GM18861 (cell line): ENCODE results near the gene RECQL5.
"Not testable (repeated sequence)": the region's sequence is repeated elsewhere in the genome, so short reads cannot be mapped to it uniquely, and the experiment has no call there.

Experiments used
- ATAC-seq: cut with Tn5 transposase; IDR thresholded peaks from one replicate; pipeline ENCODE4 v1.9.1; 2021; ENCODE audit not compliant: unreplicated experiment

The RECQL5 gene

GRCh38 chr17:75595284-75595919 is 71.6 kb downstream of the RECQL5 start:
- no peak for ATAC-seq

GRCh38 chr17:75594499-75595283 is 72.3 kb downstream of the RECQL5 start:
- ATAC-seq: no peak

- ATAC-seq: not testable (repeated sequence)
Measured at GRCh38 chr17:75593430-75593829, 73.5 kb downstream of the RECQL5 start.

GRCh38 chr17:75592348-75593020 is 74.5 kb downstream of the RECQL5 start:
- ATAC-seq: no peak

GRCh38 chr17:75591722-75592302 is 75.1 kb downstream of the RECQL5 start:
- no peak for ATAC-seq

GRCh38 chr17:75590849-75591721 is 75.9 kb downstream of the RECQL5 start:
- ATAC-seq: no peak

- ATAC-seq: no peak
Measured at GRCh38 chr17:75590314-75590761, 76.6 kb downstream of the RECQL5 start.

GRCh38 chr17:75589919-75590303 is 77.0 kb downstream of the RECQL5 start:
- no peak for ATAC-seq

- peak; percentile 50 for ATAC-seq
Measured at GRCh38 chr17:75589012-75589918, 77.7 kb downstream of the RECQL5 start.

- peak; percentile 26 for ATAC-seq
Measured at GRCh38 chr17:75588596-75589011, 78.3 kb downstream of the RECQL5 start.

- ATAC-seq: no peak
Measured at GRCh38 chr17:75587675-75588595, 79.0 kb downstream of the RECQL5 start, which contains the start of gene MYO15B. Gene MYO15B, plus strand, starts transcription at chr17:75587800. Its CDS starts 258 bp downstream, at chr17:75588058.

GRCh38 chr17:75584849-75585175 is 82.1 kb downstream of the RECQL5 start:
- no peak for ATAC-seq

- not testable (repeated sequence) for ATAC-seq
Measured at GRCh38 chr17:75583197-75583596, 83.8 kb downstream of the RECQL5 start.

GRCh38 chr17:75581121-75581725 is 85.7 kb downstream of the RECQL5 start:
- ATAC-seq: not testable (repeated sequence)
